Upper lobe of right lung (tissue), 1 donor: ENCODE data around the gene B3GALNT1. TPM values are rescaled to one million over a fixed set of nuclear protein-coding genes. Genes with fewer than 3 reads are reported as not detected.

ENCODE experiments used
- ATAC-seq: fragments of 200-7000 bp; cut with Tn5 transposase; one replicate; pipeline ENCODE4 v1.9.1; 2020; ENCODE audit warnings: mild to moderate bottlenecking, moderate library complexity
- DNase-seq: peaks from one replicate; pipeline ENCODE4 v3.0.0-alpha.2; 2020
- H3K27ac ChIP-seq: fragments of 200-600 bp; one replicate; pipeline ENCODE4 v1.8.0; 2022
- H3K27me3 ChIP-seq: fragments of 200-600 bp; one replicate; pipeline ENCODE4 v1.8.0; 2022; ENCODE audit warnings: mild to moderate bottlenecking
- H3K36me3 ChIP-seq: fragments of 200-600 bp; one replicate; pipeline ENCODE4 v1.8.0; 2022
- H3K4me1 ChIP-seq: fragments of 200-600 bp; one replicate; pipeline ENCODE4 v1.8.0; 2022
- H3K4me3 ChIP-seq: fragments of 200-600 bp; one replicate; pipeline ENCODE4 v1.8.0; 2022; ENCODE audit warnings: mild to moderate bottlenecking
- H3K9me3 ChIP-seq: fragments of 200-600 bp; one replicate; pipeline ENCODE4 v1.8.0; 2022
- intact Hi-C: fragments of 100-400 bp; cut with DNase I; formaldehyde crosslinking; loops from one replicate; pipeline ENCODE4 v1.11.0; 2022
- total RNA-seq: library from RNA; stranded (reverse); fragmentation: NEBNext Ultra II Directional; extraction: Animal tissue kit (Norgen Biotek cat#: 25700); gene quantifications from one replicate; pipeline ENCODE4 v1.2.1, GENCODE V29; 2021
- TF ChIP-seq, protein P1 (sequence below): fragments of 200-600 bp; IDR thresholded peaks from one replicate; pipeline ENCODE4 v1.8.0; 2022; ENCODE audit warnings: antibody characterized with exemption
- donor health status: DM: no; HTN: yes; CAD: no; lungs with severe emphysema.

Gene B3GALNT1
- total RNA-seq, 1 donor from 2014 or later = 17.6 TPM

GRCh38 chr3:161108840-161109239 is 3.7 kb upstream of the B3GALNT1 start:
- TF ChIP-seq, protein P1, sequence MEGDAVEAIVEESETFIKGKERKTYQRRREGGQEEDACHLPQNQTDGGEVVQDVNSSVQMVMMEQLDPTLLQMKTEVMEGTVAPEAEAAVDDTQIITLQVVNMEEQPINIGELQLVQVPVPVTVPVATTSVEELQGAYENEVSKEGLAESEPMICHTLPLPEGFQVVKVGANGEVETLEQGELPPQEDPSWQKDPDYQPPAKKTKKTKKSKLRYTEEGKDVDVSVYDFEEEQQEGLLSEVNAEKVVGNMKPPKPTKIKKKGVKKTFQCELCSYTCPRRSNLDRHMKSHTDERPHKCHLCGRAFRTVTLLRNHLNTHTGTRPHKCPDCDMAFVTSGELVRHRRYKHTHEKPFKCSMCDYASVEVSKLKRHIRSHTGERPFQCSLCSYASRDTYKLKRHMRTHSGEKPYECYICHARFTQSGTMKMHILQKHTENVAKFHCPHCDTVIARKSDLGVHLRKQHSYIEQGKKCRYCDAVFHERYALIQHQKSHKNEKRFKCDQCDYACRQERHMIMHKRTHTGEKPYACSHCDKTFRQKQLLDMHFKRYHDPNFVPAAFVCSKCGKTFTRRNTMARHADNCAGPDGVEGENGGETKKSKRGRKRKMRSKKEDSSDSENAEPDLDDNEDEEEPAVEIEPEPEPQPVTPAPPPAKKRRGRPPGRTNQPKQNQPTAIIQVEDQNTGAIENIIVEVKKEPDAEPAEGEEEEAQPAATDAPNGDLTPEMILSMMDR = no peak
- intact Hi-C loops = no loop called here

DNA sequence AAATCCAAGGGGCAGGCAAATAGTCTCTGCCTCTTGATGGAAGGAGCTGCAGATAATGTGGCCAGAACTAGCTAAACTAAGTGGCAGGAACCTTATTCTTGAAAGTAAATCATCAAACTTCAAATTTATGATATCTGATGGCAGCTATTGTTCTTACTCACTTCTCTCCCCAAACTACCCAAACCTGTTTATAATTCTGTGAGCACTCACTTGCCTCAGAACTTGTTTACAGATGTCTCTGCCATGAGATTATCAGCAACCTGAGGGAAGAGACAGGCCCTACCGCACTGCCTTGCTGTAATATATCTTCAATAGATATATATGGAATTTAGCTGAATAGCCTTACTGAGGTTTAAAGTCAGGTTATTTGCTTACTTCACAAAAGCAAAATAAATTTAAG is 2.2 kb upstream of the B3GALNT1 start:
- peaks cover 5% of the 10 kb centered on the region for H3K4me1 ChIP-seq
- H3K27ac ChIP-seq = no peak overlapping the region
- H3K27me3 ChIP-seq = no peaks in the 10 kb centered on the region
- H3K36me3 ChIP-seq = no peaks in the 10 kb centered on the region
- TF ChIP-seq, protein P1 = no peak
- no peaks in the 10 kb centered on the region for H3K9me3 ChIP-seq
- H3K4me3 ChIP-seq = no peak overlapping the region
- ATAC-seq (no peak), DNase-seq (no peak)
- intact Hi-C loops = no loop called here

More at GRCh38 chr3:161108840-161109239, 3.7 kb upstream of the B3GALNT1 start:
- Histone ChIP-seq H3K9me3 (no peaks in the 10 kb centered on the region), H3K27me3 (no peaks in the 10 kb centered on the region), H3K27ac (no peak overlapping the region), H3K36me3 (no peaks in the 10 kb centered on the region), H3K4me3 (no peak overlapping the region), H3K4me1 (peaks cover 3% of the 10 kb centered on the region)
- no peak for ATAC-seq
- no peak for DNase-seq

DNA sequence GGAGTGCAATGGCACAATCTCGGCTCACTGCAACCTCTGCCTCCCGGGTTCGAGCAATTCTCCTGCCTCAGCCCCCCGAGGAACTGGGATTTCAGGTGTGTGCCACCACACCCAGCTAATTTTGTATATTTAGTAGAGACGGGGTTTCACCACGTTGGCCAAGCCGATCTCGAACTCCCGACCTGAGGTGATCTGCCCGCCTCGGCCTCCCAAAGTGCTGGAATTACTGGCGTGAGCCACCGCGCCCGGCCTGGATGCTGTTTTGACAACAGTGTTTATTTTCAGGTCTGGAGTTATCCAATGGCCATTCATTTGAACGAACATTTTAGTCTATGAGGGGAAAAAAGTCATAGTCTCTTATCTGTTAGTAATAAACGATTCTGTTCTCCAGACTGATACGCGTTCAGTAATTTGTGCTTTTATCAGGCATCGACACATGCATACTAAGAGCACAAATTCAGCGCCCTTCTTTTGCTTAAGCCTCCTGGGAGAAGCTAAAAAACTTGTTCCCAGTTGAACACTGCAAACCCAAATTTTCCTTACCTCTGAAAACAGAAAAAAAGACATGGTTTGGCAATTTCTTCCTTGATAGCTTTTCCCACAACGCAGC is 1.3 kb downstream of the B3GALNT1 start:
- TF ChIP-seq, protein P1 = no peak
- H3K4me1 ChIP-seq = peaks cover 5% of the 10 kb centered on the region
- no peak overlapping the region for H3K27ac ChIP-seq
- intact Hi-C loops = no loop called here
- DNase-seq = no peak
- no peaks in the 10 kb centered on the region for H3K27me3 ChIP-seq
- H3K36me3 ChIP-seq = no peaks in the 10 kb centered on the region
- ATAC-seq = no peak
- peak overlapping the region; percentile 75 for H3K4me3 ChIP-seq
- H3K9me3 ChIP-seq = no peaks in the 10 kb centered on the region

GRCh38 chr3:161101609-161102008 is 3.5 kb downstream of the B3GALNT1 start:
- intact Hi-C loops = no loop called here
- Histone ChIP-seq H3K4me3 (no peak overlapping the region), H3K27me3 (no peaks in the 10 kb centered on the region), H3K9me3 (no peaks in the 10 kb centered on the region), H3K4me1 (peaks cover 5% of the 10 kb centered on the region), H3K27ac (no peak overlapping the region), H3K36me3 (no peaks in the 10 kb centered on the region)
- ATAC-seq (no peak), DNase-seq (no peak)
- TF ChIP-seq, protein P1 = no peak

DNA sequence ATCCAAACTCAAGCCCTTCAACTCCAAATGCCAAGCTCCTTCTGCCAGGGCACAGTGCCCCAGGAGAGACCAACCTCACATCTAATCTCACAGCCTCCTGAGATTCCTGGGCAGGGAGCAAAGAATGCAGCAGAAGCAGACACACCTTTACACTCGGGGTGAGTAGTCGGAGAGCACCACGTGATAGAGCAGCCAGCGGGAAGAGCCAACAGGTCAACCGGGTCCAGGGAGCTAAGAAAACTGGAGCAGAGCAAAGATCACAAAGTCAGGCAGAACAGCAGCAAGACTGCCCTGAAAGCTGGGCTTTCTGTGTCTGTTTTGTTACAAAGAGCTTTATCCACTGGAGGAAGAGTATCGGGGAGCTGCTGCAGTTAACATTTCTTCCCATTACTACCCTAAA is 4.2 kb downstream of the B3GALNT1 start:
- TF ChIP-seq, protein P1 = no peak
- ATAC-seq (peak; percentile 81), DNase-seq (peak; percentile 66)
- Histone ChIP-seq H3K36me3 (no peaks in the 10 kb centered on the region), H3K9me3 (no peaks in the 10 kb centered on the region), H3K4me1 (peaks cover 5% of the 10 kb centered on the region), H3K4me3 (no peak overlapping the region), H3K27ac (no peak overlapping the region), H3K27me3 (no peaks in the 10 kb centered on the region)
- intact Hi-C loops = no loop called here
